ENCODE results near the gene ACP4.

ACP4 gene

DNA sequence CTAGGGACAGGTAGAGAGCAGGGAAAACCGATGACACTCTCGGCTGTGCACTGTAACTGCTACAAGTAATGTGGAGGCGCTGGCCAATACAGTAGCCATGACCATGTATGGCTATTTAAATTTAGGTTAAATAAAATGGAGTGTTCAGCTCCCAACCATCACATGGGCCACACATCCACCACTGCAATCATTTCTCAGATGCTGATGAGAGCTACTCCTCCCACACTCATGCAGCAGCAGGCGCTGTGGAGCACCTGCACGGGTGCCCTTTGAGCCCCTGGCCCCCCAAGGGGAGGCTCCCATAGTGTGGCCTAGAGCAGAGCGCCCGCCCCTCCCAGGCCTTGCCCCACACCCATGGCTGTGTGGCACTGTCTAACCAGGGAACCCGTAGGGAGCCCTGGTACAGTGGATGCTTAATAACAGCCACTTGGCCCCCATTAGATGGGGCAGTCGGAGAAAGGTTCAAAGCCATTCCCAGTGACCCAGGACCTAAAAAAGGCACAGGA is 6.0 kb downstream of the ACP4 start:
- H3K4me1 ChIP-seq (ENCODE audit: insufficient read depth, low read length, severe bottlenecking): peaks cover 5% of the 10 kb centered on the region
- H2AFZ ChIP-seq (ENCODE audit: low read length): no peak overlapping the region
- no peaks in the 10 kb centered on the region for H3K79me2 ChIP-seq (ENCODE audit: insufficient read depth, low read length)
- H3K4me2 ChIP-seq (ENCODE audit: low read length): no peak overlapping the region
- no peak for TF ChIP-seq EZH2 (IDR thresholded peaks at IDR 0.05; ENCODE audit: borderline replicate concordance, low read length)
- TF ChIP-seq, protein P1, sequence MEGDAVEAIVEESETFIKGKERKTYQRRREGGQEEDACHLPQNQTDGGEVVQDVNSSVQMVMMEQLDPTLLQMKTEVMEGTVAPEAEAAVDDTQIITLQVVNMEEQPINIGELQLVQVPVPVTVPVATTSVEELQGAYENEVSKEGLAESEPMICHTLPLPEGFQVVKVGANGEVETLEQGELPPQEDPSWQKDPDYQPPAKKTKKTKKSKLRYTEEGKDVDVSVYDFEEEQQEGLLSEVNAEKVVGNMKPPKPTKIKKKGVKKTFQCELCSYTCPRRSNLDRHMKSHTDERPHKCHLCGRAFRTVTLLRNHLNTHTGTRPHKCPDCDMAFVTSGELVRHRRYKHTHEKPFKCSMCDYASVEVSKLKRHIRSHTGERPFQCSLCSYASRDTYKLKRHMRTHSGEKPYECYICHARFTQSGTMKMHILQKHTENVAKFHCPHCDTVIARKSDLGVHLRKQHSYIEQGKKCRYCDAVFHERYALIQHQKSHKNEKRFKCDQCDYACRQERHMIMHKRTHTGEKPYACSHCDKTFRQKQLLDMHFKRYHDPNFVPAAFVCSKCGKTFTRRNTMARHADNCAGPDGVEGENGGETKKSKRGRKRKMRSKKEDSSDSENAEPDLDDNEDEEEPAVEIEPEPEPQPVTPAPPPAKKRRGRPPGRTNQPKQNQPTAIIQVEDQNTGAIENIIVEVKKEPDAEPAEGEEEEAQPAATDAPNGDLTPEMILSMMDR (IDR thresholded peaks at IDR 0.05; ENCODE audit: low read length): peak; percentile 36; the same call in 1 of the 2 replicates
- H3K36me3 ChIP-seq (ENCODE audit: insufficient read depth, low read length): peaks cover 58% of the 10 kb centered on the region
- no peaks in the 10 kb centered on the region for H3K9me2 ChIP-seq (ENCODE audit: low read depth, low read length)
- no peak overlapping the region for H3K27ac ChIP-seq (ENCODE audit: low read depth, low read length, poor library complexity, severe bottlenecking)
- H4K20me1 ChIP-seq (ENCODE audit: insufficient read depth, low read length): no peaks in the 10 kb centered on the region
- H3K27me3 ChIP-seq (ENCODE audit: insufficient read depth, low read length): no peaks in the 10 kb centered on the region
- no peaks in the 10 kb centered on the region for H3F3A ChIP-seq (ENCODE audit: insufficient read depth, low read length)
- H3K9me3 ChIP-seq (ENCODE audit: low read length): no peaks in the 10 kb centered on the region
- no peak overlapping the region for H3K4me3 ChIP-seq (ENCODE audit: low read depth, low read length, poor library complexity, severe bottlenecking)
- no peak overlapping the region for H3K9ac ChIP-seq (ENCODE audit: low read length)

DNA sequence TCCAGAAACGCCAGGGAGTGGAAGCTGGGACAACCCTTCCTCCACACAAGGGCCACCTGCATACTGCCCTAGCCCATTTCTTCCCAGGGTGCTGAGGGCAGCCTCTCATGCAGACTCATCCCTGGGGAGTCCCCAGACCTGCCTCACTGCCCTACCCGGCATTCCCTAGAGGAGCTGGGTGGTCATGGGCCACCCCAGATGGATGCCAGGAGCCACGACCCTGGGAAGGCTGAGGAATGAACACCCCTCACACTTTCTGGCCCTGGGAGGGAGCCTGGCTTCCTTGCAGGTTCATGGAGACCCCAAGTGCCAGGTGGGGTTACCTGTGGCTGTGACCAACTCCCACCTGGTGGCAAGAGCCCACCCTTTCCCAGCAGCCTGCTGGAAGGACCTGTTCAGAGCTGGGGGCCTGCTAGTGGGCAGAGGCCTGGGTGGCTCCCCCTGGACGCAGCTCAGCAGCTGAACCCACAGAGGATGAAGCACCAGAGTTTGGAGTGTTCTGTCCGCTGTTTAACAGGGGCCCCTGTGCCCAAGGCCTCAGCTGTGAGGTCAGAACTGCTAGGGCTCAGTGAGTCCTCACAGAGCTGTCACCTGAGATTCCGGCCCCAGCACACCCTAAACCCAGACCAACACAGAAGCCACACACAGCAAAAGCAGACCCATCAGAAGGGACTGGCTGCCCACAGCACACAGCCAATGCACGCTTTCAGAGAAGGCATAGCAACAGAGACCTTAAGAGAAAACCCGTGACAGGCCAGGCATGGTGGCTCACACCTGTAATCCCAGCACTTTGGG is 6.6 kb downstream of the ACP4 start:
- no peaks in the 10 kb centered on the region for H3K9me3 ChIP-seq (ENCODE audit: low read length)
- no peak for TF ChIP-seq EZH2 (IDR thresholded peaks at IDR 0.05; ENCODE audit: borderline replicate concordance, low read length)
- TF ChIP-seq, protein P1 (IDR thresholded peaks at IDR 0.05; ENCODE audit: low read length): no peak
- peaks cover 5% of the 10 kb centered on the region for H3K4me1 ChIP-seq (ENCODE audit: insufficient read depth, low read length, severe bottlenecking)
- H3K36me3 ChIP-seq (ENCODE audit: insufficient read depth, low read length): peaks cover 62% of the 10 kb centered on the region
- no peaks in the 10 kb centered on the region for H4K20me1 ChIP-seq (ENCODE audit: insufficient read depth, low read length)
- no peak overlapping the region for H3K9ac ChIP-seq (ENCODE audit: low read length)
- H3K27me3 ChIP-seq (ENCODE audit: insufficient read depth, low read length): no peaks in the 10 kb centered on the region
- no peak overlapping the region for H3K27ac ChIP-seq (ENCODE audit: low read depth, low read length, poor library complexity, severe bottlenecking)
- no peak overlapping the region for H3K4me3 ChIP-seq (ENCODE audit: low read depth, low read length, poor library complexity, severe bottlenecking)
- H3K9me2 ChIP-seq (ENCODE audit: low read depth, low read length): no peaks in the 10 kb centered on the region
- no peak overlapping the region for H3K4me2 ChIP-seq (ENCODE audit: low read length)
- H3K79me2 ChIP-seq (ENCODE audit: insufficient read depth, low read length): no peaks in the 10 kb centered on the region; the same call in 1 of the 2 replicates
- H3F3A ChIP-seq (ENCODE audit: insufficient read depth, low read length): no peaks in the 10 kb centered on the region
- H2AFZ ChIP-seq (ENCODE audit: low read length): no peak overlapping the region

DNA sequence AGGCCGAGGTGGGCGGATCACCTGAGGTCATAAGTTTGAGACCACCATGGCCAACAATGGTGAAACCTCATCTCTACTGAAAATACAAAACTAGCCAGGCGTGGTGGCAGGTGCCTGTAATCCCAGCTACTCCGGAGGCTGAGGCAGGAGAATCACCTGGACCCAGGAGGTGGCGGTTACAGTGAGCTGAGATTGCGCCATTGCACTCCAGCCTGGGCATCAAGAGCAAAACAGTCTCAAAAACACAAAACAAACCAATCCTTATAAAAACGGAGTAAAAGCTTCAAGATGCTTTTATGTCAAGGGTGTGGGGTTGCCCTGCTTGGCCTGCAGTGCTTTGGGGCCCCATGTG is 7.2 kb downstream of the ACP4 start:
- no peak for TF ChIP-seq EZH2 (IDR thresholded peaks at IDR 0.05; ENCODE audit: borderline replicate concordance, low read length)
- TF ChIP-seq, protein P1 (IDR thresholded peaks at IDR 0.05; ENCODE audit: low read length): no peak
- Histone ChIP-seq H3K9me2 (ENCODE audit: low read depth, low read length) (no peaks in the 10 kb centered on the region), H3K9me3 (ENCODE audit: low read length) (no peaks in the 10 kb centered on the region), H3K9ac (ENCODE audit: low read length) (no peak overlapping the region), H3K36me3 (ENCODE audit: insufficient read depth, low read length) (peaks cover 68% of the 10 kb centered on the region), H4K20me1 (ENCODE audit: insufficient read depth, low read length) (no peaks in the 10 kb centered on the region), H3K4me2 (ENCODE audit: low read length) (no peak overlapping the region), H2AFZ (ENCODE audit: low read length) (no peak overlapping the region), H3K4me3 (ENCODE audit: low read depth, low read length, poor library complexity, severe bottlenecking) (no peak overlapping the region), H3K4me1 (ENCODE audit: insufficient read depth, low read length, severe bottlenecking) (peaks cover 11% of the 10 kb centered on the region), H3F3A (ENCODE audit: insufficient read depth, low read length) (no peaks in the 10 kb centered on the region), H3K27me3 (ENCODE audit: insufficient read depth, low read length) (no peaks in the 10 kb centered on the region), H3K27ac (ENCODE audit: low read depth, low read length, poor library complexity, severe bottlenecking) (no peak overlapping the region), H3K79me2 (ENCODE audit: insufficient read depth, low read length) (peaks cover 5% of the 10 kb centered on the region)

Data from OCI-LY1 (cell line).